ENCODE data around the gene TMEM259.

TMEM259 gene

GRCh38 chr19:1063909-1064660 lies 43.2 kb upstream of the TMEM259 start:
- peak overlapping the region; percentile 26 for H3K9ac ChIP-seq (ENCODE audit: low read length)
- peak overlapping the region; percentile 57 for H3K4me3 ChIP-seq (ENCODE audit: low read depth, low read length)
- no peak overlapping the region for H3K27ac ChIP-seq (ENCODE audit: low read depth, low read length)
- peaks cover 28% of the 10 kb centered on the region for H3K27me3 ChIP-seq (ENCODE audit: control insufficient read depth, insufficient read depth, low read length)
- H3K36me3 ChIP-seq (ENCODE audit: control insufficient read depth, insufficient read depth, low read length), result no peaks in the 10 kb centered on the region
- peaks cover 35% of the 10 kb centered on the region for H3K4me1 ChIP-seq (ENCODE audit: control insufficient read depth, insufficient read depth, low read length)
- no peaks in the 10 kb centered on the region for H3K9me3 ChIP-seq (ENCODE audit: control insufficient read depth, insufficient read depth, low read depth, low read length)

- H3K9ac ChIP-seq (ENCODE audit: low read length), result no peak overlapping the region
- H3K4me1 ChIP-seq (ENCODE audit: control insufficient read depth, insufficient read depth, low read length), result peaks cover 35% of the 10 kb centered on the region
- peak overlapping the region; percentile 39; the same call in 1 of the 2 replicates for H3K4me3 ChIP-seq (ENCODE audit: low read depth, low read length)
- H3K36me3 ChIP-seq (ENCODE audit: control insufficient read depth, insufficient read depth, low read length), result peaks cover 6% of the 10 kb centered on the region
- peaks cover 7% of the 10 kb centered on the region; the same call in 1 of the 2 replicates for H3K9me3 ChIP-seq (ENCODE audit: control insufficient read depth, insufficient read depth, low read depth, low read length)
- H3K27me3 ChIP-seq (ENCODE audit: control insufficient read depth, insufficient read depth, low read length), result peaks cover 23% of the 10 kb centered on the region
- H3K27ac ChIP-seq (ENCODE audit: low read depth, low read length), result no peak overlapping the region
Observed at GRCh38 chr19:1063030-1063908, 42.3 kb upstream of the TMEM259 start.

- peaks cover 14% of the 10 kb centered on the region; the same call in 1 of the 2 replicates for H3K9me3 ChIP-seq (ENCODE audit: control insufficient read depth, insufficient read depth, low read depth, low read length)
- H3K27me3 ChIP-seq (ENCODE audit: control insufficient read depth, insufficient read depth, low read length), result peaks cover 19% of the 10 kb centered on the region
- H3K4me1 ChIP-seq (ENCODE audit: control insufficient read depth, insufficient read depth, low read length), result peaks cover 35% of the 10 kb centered on the region
- H3K9ac ChIP-seq (ENCODE audit: low read length), result peak overlapping the region; percentile 49
- peaks cover 6% of the 10 kb centered on the region for H3K36me3 ChIP-seq (ENCODE audit: control insufficient read depth, insufficient read depth, low read length)
- no peak overlapping the region for H3K27ac ChIP-seq (ENCODE audit: low read depth, low read length)
- peak overlapping the region; percentile 49; the same call in 1 of the 2 replicates for H3K4me3 ChIP-seq (ENCODE audit: low read depth, low read length)
Observed at GRCh38 chr19:1062387-1063029, 41.6 kb upstream of the TMEM259 start.

GRCh38 chr19:1061987-1062386 lies 41.1 kb upstream of the TMEM259 start:
- Histone ChIP-seq H3K9me3 (ENCODE audit: control insufficient read depth, insufficient read depth, low read depth, low read length) (peaks cover 19% of the 10 kb centered on the region; the same call in 1 of the 2 replicates), H3K4me1 (ENCODE audit: control insufficient read depth, insufficient read depth, low read length) (peaks cover 35% of the 10 kb centered on the region), H3K27me3 (ENCODE audit: control insufficient read depth, insufficient read depth, low read length) (peaks cover 14% of the 10 kb centered on the region; the same call in 1 of the 2 replicates), H3K27ac (ENCODE audit: low read depth, low read length) (no peak overlapping the region), H3K9ac (ENCODE audit: low read length) (peak overlapping the region; percentile 49), H3K4me3 (ENCODE audit: low read depth, low read length) (peak overlapping the region; percentile 49; the same call in 1 of the 2 replicates), H3K36me3 (ENCODE audit: control insufficient read depth, insufficient read depth, low read length) (peaks cover 10% of the 10 kb centered on the region)

- Histone ChIP-seq H3K4me1 (ENCODE audit: control insufficient read depth, insufficient read depth, low read length) (peaks cover 23% of the 10 kb centered on the region), H3K9ac (ENCODE audit: low read length) (no peak overlapping the region), H3K36me3 (ENCODE audit: control insufficient read depth, insufficient read depth, low read length) (peaks cover 21% of the 10 kb centered on the region), H3K27me3 (ENCODE audit: control insufficient read depth, insufficient read depth, low read length) (peaks cover 5% of the 10 kb centered on the region; the same call in 1 of the 2 replicates), H3K4me3 (ENCODE audit: low read depth, low read length) (no peak overlapping the region), H3K9me3 (ENCODE audit: control insufficient read depth, insufficient read depth, low read depth, low read length) (peaks cover 32% of the 10 kb centered on the region; the same call in 1 of the 2 replicates), H3K27ac (ENCODE audit: low read depth, low read length) (no peak overlapping the region)
Observed at GRCh38 chr19:1060689-1061088, 39.8 kb upstream of the TMEM259 start.

GRCh38 chr19:1058112-1058511 lies 37.2 kb upstream of the TMEM259 start:
- Histone ChIP-seq H3K36me3 (ENCODE audit: control insufficient read depth, insufficient read depth, low read length) (peaks cover 35% of the 10 kb centered on the region), H3K9me3 (ENCODE audit: control insufficient read depth, insufficient read depth, low read depth, low read length) (peaks cover 32% of the 10 kb centered on the region; the same call in 1 of the 2 replicates), H3K27me3 (ENCODE audit: control insufficient read depth, insufficient read depth, low read length) (no peaks in the 10 kb centered on the region), H3K27ac (ENCODE audit: low read depth, low read length) (no peak overlapping the region), H3K4me1 (ENCODE audit: control insufficient read depth, insufficient read depth, low read length) (peaks cover 5% of the 10 kb centered on the region; the same call in 1 of the 2 replicates), H3K9ac (ENCODE audit: low read length) (no peak overlapping the region), H3K4me3 (ENCODE audit: low read depth, low read length) (no peak overlapping the region)

GRCh38 chr19:1057176-1057855 lies 36.4 kb upstream of the TMEM259 start:
- H3K4me3 ChIP-seq (ENCODE audit: low read depth, low read length), result no peak overlapping the region
- no peak overlapping the region for H3K9ac ChIP-seq (ENCODE audit: low read length)
- peaks cover 3% of the 10 kb centered on the region; the same call in 1 of the 2 replicates for H3K4me1 ChIP-seq (ENCODE audit: control insufficient read depth, insufficient read depth, low read length)
- H3K9me3 ChIP-seq (ENCODE audit: control insufficient read depth, insufficient read depth, low read depth, low read length), result peaks cover 32% of the 10 kb centered on the region; the same call in 1 of the 2 replicates
- peaks cover 35% of the 10 kb centered on the region for H3K36me3 ChIP-seq (ENCODE audit: control insufficient read depth, insufficient read depth, low read length)
- H3K27me3 ChIP-seq (ENCODE audit: control insufficient read depth, insufficient read depth, low read length), result no peaks in the 10 kb centered on the region
- H3K27ac ChIP-seq (ENCODE audit: low read depth, low read length), result no peak overlapping the region

- H3K4me3 ChIP-seq (ENCODE audit: low read depth, low read length), result no peak overlapping the region
- peaks cover 35% of the 10 kb centered on the region for H3K36me3 ChIP-seq (ENCODE audit: control insufficient read depth, insufficient read depth, low read length)
Observed at GRCh38 chr19:1055886-1056620, 35.1 kb upstream of the TMEM259 start.

GRCh38 chr19:1055028-1055425 lies 34.1 kb upstream of the TMEM259 start:
- H3K9ac ChIP-seq (ENCODE audit: low read length), result no peak overlapping the region
- H3K36me3 ChIP-seq (ENCODE audit: control insufficient read depth, insufficient read depth, low read length), result peaks cover 35% of the 10 kb centered on the region
- no peak overlapping the region for H3K4me3 ChIP-seq (ENCODE audit: low read depth, low read length)

More at GRCh38 chr19:1055886-1056620, 35.1 kb upstream of the TMEM259 start:
- Histone ChIP-seq H3K4me1 (ENCODE audit: control insufficient read depth, insufficient read depth, low read length) (no peaks in the 10 kb centered on the region; the same call in 1 of the 2 replicates), H3K27ac (ENCODE audit: low read depth, low read length) (no peak overlapping the region), H3K27me3 (ENCODE audit: control insufficient read depth, insufficient read depth, low read length) (no peaks in the 10 kb centered on the region), H3K9ac (ENCODE audit: low read length) (no peak overlapping the region), H3K9me3 (ENCODE audit: control insufficient read depth, insufficient read depth, low read depth, low read length) (peaks cover 32% of the 10 kb centered on the region; the same call in 1 of the 2 replicates)

More at GRCh38 chr19:1055028-1055425, 34.1 kb upstream of the TMEM259 start:
- Histone ChIP-seq H3K27ac (ENCODE audit: low read depth, low read length) (no peak overlapping the region), H3K4me1 (ENCODE audit: control insufficient read depth, insufficient read depth, low read length) (no peaks in the 10 kb centered on the region; the same call in 1 of the 2 replicates), H3K9me3 (ENCODE audit: control insufficient read depth, insufficient read depth, low read depth, low read length) (peaks cover 32% of the 10 kb centered on the region; the same call in 1 of the 2 replicates), H3K27me3 (ENCODE audit: control insufficient read depth, insufficient read depth, low read length) (no peaks in the 10 kb centered on the region)
